A549 (cell line): ENCODE measurements around the gene SLC6A20. TPM values are rescaled to one million over a fixed set of nuclear protein-coding genes. Genes with fewer than 3 reads are reported as not detected.

Experiments
- ATAC-seq, 2 experiments: fragments of 200-7000 bp in 1 of 2; fragments of >200 bp in 1 of 2; cut with Nextera tagmentation in 1 of 2; cut with Tn5 transposase in 1 of 2; 3 replicates each; pipeline versions ENCODE4 v1.8.0 to v1.9.1; 2018 to 2020; ENCODE audit warnings: mild to moderate bottlenecking in 1 of 2, moderate library complexity in 1 of 2
- CTCF ChIA-PET: fragments of 300-600 bp; sonication (Branson Sonifier 250); formaldehyde crosslinking; extraction: SDS; loops from one replicate; lab custom pipeline; 2021; ENCODE audit warnings: antibody characterized with exemption, inconsistent platforms; lab: Yijun Ruan, JAX
- POLR2A ChIA-PET: fragments of 350-600 bp; formaldehyde crosslinking; extraction: SDS; loops from one replicate; lab custom pipeline; 2021; ENCODE audit warnings: antibody characterized with exemption, inconsistent platforms; lab: Yijun Ruan, JAX
- DNase-seq, 2 experiments: peaks; one replicate each; pipeline versions ENCODE4 v3.0.0 to v3.0.0-alpha.2; 2011 to 2016; ENCODE audit warnings: low read depth in 1 of 2, low spot score in 1 of 2
- FAIRE-seq: peaks from 2 replicates; lab custom pipeline; 2011; peaks lifted over from hg19 to GRCh38; lab: Jason Lieb, UNC
- H3K27ac ChIP-seq, 2 experiments: fragments of >200 bp; sonication (Bioruptor Twin); formaldehyde crosslinking; 3 replicates each; pipeline ENCODE4 v1.5.1; 2016 to 2017
- H3K4me1 ChIP-seq: fragments of >200 bp; sonication (Bioruptor Twin); formaldehyde crosslinking; 3 replicates; pipeline ENCODE4 v1.6.1; 2016
- H3K4me2 ChIP-seq: fragments of >200 bp; sonication (Bioruptor Twin); formaldehyde crosslinking; 3 replicates; pipeline ENCODE4 v1.6.1; 2016
- H3K4me3 ChIP-seq: fragments of >200 bp; sonication (Bioruptor Twin); formaldehyde crosslinking; 3 replicates; pipeline ENCODE4 v1.5.1; 2016
- H3K9me3 ChIP-seq: fragments of >200 bp; sonication (Bioruptor Twin); formaldehyde crosslinking; 3 replicates; pipeline ENCODE4 v1.6.1; 2016
- BHLHE40 ChIP-seq: IDR thresholded peaks from 2 replicates; pipeline ENCODE4 v1.6.1; 2012; ENCODE audit warnings: low read depth, low read length, inconsistent platforms
- CBX8 ChIP-seq: fragments of 200-600 bp; sonication (generic); IDR thresholded peaks from 2 replicates; pipeline ENCODE4 v1.6.1; 2016
- CHD2 ChIP-seq: fragments of 150-350 bp; IDR thresholded peaks from 2 replicates; pipeline ENCODE4 v1.6.1; 2014; ENCODE audit warnings: low read length; ENCODE audit not compliant: partially characterized antibody
- CHD4 ChIP-seq: fragments of 200-600 bp; sonication (generic); IDR thresholded peaks from 2 replicates; pipeline ENCODE4 v1.6.1; 2016; ENCODE audit warnings: antibody characterized with exemption, mild to moderate bottlenecking, borderline replicate concordance
- CTCF ChIP-seq: fragments of >200 bp; sonication (Bioruptor Twin); formaldehyde crosslinking; IDR thresholded peaks from 3 replicates; pipeline ENCODE4 v1.5.1; 2016
- EHMT2 ChIP-seq: fragments of 200-600 bp; sonication (generic); IDR thresholded peaks from 2 replicates; pipeline ENCODE4 v1.6.1; 2016; ENCODE audit warnings: antibody characterized with exemption, low read depth, mild to moderate bottlenecking, moderate library complexity
- ESRRA ChIP-seq: fragments of 150-350 bp; IDR thresholded peaks from 2 replicates; pipeline ENCODE4 v1.6.1; 2014; ENCODE audit warnings: mild to moderate bottlenecking, low read length, borderline replicate concordance
- HDAC2 ChIP-seq: fragments of 200-600 bp; sonication (generic); IDR thresholded peaks from 2 replicates; pipeline ENCODE4 v1.6.1; 2016
- HES2 ChIP-seq: fragments of >200 bp; sonication (Bioruptor Twin); formaldehyde crosslinking; IDR thresholded peaks from 2 replicates; pipeline ENCODE4 v1.6.1; 2016
- HOXA7 ChIP-seq: fragments of 250-450 bp; sonication (Bioruptor Pico); IDR thresholded peaks from 2 replicates; pipeline ENCODE4 v1.5.0; 2020; ENCODE audit warnings: mild to moderate bottlenecking, moderate library complexity
- HOXB5 ChIP-seq: fragments of 250-450 bp; sonication (Bioruptor Pico); IDR thresholded peaks from 2 replicates; pipeline ENCODE4 v1.5.0; 2020; ENCODE audit warnings: mild to moderate bottlenecking, moderate library complexity
- JUN ChIP-seq, 2 experiments: fragments of >200 bp; sonication (Bioruptor Twin); formaldehyde crosslinking; IDR thresholded peaks; 2 replicates in 1 of 2; 3 replicates in 1 of 2; pipeline ENCODE4 v1.6.1; 2016 to 2017
- JUNB ChIP-seq: fragments of >200 bp; sonication (Bioruptor Twin); formaldehyde crosslinking; IDR thresholded peaks from 2 replicates; pipeline ENCODE4 v1.6.1; 2016
- KDM1A ChIP-seq: fragments of 200-600 bp; sonication (generic); IDR thresholded peaks from 2 replicates; pipeline ENCODE4 v1.6.1; 2016; ENCODE audit warnings: low read depth, mild to moderate bottlenecking
- KDM5A ChIP-seq: fragments of 200-600 bp; sonication (generic); IDR thresholded peaks from 2 replicates; pipeline ENCODE4 v1.6.1; 2016; ENCODE audit warnings: antibody characterized with exemption, mild to moderate bottlenecking
- MAFK ChIP-seq: fragments of 450-650 bp; IDR thresholded peaks from 2 replicates; pipeline ENCODE4 v1.6.1; 2014; ENCODE audit not compliant: partially characterized antibody
- NPAS2 ChIP-seq: fragments of 250-450 bp; sonication (Bioruptor Pico); IDR thresholded peaks from 2 replicates; pipeline ENCODE4 v1.8.0; 2022; ENCODE audit warnings: mild to moderate bottlenecking, moderate library complexity, borderline replicate concordance
- NR3C1 ChIP-seq: fragments of >200 bp; sonication (Bioruptor Twin); formaldehyde crosslinking; IDR thresholded peaks from 3 replicates; pipeline ENCODE4 v1.6.1; 2017
- PBX3 ChIP-seq: IDR thresholded peaks from 2 replicates; pipeline ENCODE4 v1.6.1; 2012
- POLR2AphosphoS2 ChIP-seq: conservative IDR thresholded peaks from 2 replicates; pipeline ENCODE4 v1.6.1; 2012; ENCODE audit warnings: low read length, improper control_type of control experiment, inconsistent platforms
- RAD21 ChIP-seq, 2 experiments: fragments of >200 bp in 1 of 2; sonication (Bioruptor Twin) in 1 of 2; formaldehyde crosslinking in 1 of 2; IDR thresholded peaks in 1 of 2; conservative IDR thresholded peaks in 1 of 2; 2 replicates in 1 of 2; 3 replicates in 1 of 2; pipeline ENCODE4 v1.6.1; 2012 to 2018; ENCODE audit warnings: inconsistent platforms in 1 of 2
- RCOR1 ChIP-seq: fragments of 150-350 bp; IDR thresholded peaks from 2 replicates; pipeline ENCODE4 v1.6.1; 2014; ENCODE audit warnings: antibody characterized with exemption, low read length, low read depth
- USF2 ChIP-seq: fragments of 450-650 bp; IDR thresholded peaks from 2 replicates; pipeline ENCODE4 v1.6.1; 2014; ENCODE audit warnings: antibody characterized with exemption
- ZC3H11A ChIP-seq: fragments of 450-650 bp; IDR thresholded peaks from 2 replicates; pipeline ENCODE4 v1.6.1; 2014; ENCODE audit warnings: antibody characterized with exemption, mild to moderate bottlenecking
- ZNF302 ChIP-seq: fragments of 250-450 bp; sonication (Bioruptor Pico); IDR thresholded peaks from 2 replicates; pipeline ENCODE4 v1.9.0; 2021; ENCODE audit warnings: inconsistent platforms, mild to moderate bottlenecking, moderate library complexity
- WGBS: methylation state at CpG from one replicate; pipeline ENCODE4 v1.1.6; 2017; ENCODE audit errors: missing lambda C conversion rate; 5-methylcytosine and 5-hydroxymethylcytosine counted together
- polyA plus RNA-seq, 4 experiments: library from polyadenylated mRNA; depleted of rRNA in 3 of 4; stranded (reverse); fragments of >200 nt; fragmentation: RNase III in 1 of 4; extraction: RNeasy Plus Mini Kit Qiagen cat#74134 plus additional on column Dnase treatment in 1 of 4; gene quantifications; 2 replicates in 3 of 4; 3 replicates in 1 of 4; pipeline ENCODE4 v1.2.3, GENCODE V29; 2011 to 2017

SLC6A20 gene
- polyA plus RNA-seq, 2 of the 4 experiments (the other 2 are of a cell fraction), result not detected

GRCh38 chr3:45742461-45743089 lies 53.8 kb downstream of the SLC6A20 start:
- no peak for DNase-seq
- H3K27ac ChIP-seq, result no peak overlapping the region
- H3K4me1 ChIP-seq, result no peaks in the 10 kb centered on the region
- no peak for FAIRE-seq
- no peak overlapping the region for H3K4me2 ChIP-seq
- no peaks in the 10 kb centered on the region for H3K9me3 ChIP-seq
- no peak for ATAC-seq
- no peak overlapping the region for H3K4me3 ChIP-seq
- CTCF ChIA-PET, result interaction anchor here (1.0 kb wide), 2 partner anchors 12 to 186 kb away, joined by 3 read pairs; no protein-coding TSS in a partner anchor
- TF ChIP-seq ESRRA (no peak), CHD2 (no peak), NR3C1 (no peak), PBX3 (no peak)
- WGBS, result 97% methylated on average over 4 of the region's 4 CpGs
- POLR2A ChIA-PET, result no interaction called here

- DNase-seq (no peak), FAIRE-seq (no peak), ATAC-seq (no peak)
- TF ChIP-seq HDAC2, result no peak
- TF ChIP-seq HOXB5 (CRISPR knock-in tag), result no peak
- no peak for TF ChIP-seq ZC3H11A
- TF ChIP-seq CTCF, result no peak
- no peak for TF ChIP-seq USF2
- TF ChIP-seq RAD21 (conservative IDR thresholded peaks at IDR 0.05 in 1 of 2, IDR thresholded peaks at IDR 0.05 in 1 of 2), result no peak
- TF ChIP-seq HES2, result no peak
- TF ChIP-seq BHLHE40, result no peak
- TF ChIP-seq RCOR1, result no peak
- WGBS, result 89% methylated on average over 6 of the region's 6 CpGs
- Histone ChIP-seq H3K4me3 (no peak overlapping the region), H3K27ac (no peak overlapping the region), H3K4me2 (no peak overlapping the region), H3K9me3 (no peaks in the 10 kb centered on the region), H3K4me1 (no peaks in the 10 kb centered on the region)
- ChIA-PET POLR2A (no interaction called here), CTCF (interaction anchor here (1.0 kb wide), 1 partner anchor 11 kb away, joined by 3 read pairs; no protein-coding TSS in a partner anchor)
Observed at GRCh38 chr3:45741742-45742460, 54.4 kb downstream of the SLC6A20 start.

GRCh38 chr3:45741247-45741646 lies 55.1 kb downstream of the SLC6A20 start:
- CTCF ChIA-PET, result no interaction called here
- H3K4me1 ChIP-seq, result no peaks in the 10 kb centered on the region

GRCh38 chr3:45739991-45740390 lies 56.3 kb downstream of the SLC6A20 start:
- DNase-seq, result no peak
- no peak overlapping the region for H3K4me3 ChIP-seq
- ChIA-PET CTCF (no interaction called here), POLR2A (no interaction called here)
- no peaks in the 10 kb centered on the region for H3K4me1 ChIP-seq
- ATAC-seq, result no peak
- H3K27ac ChIP-seq, result no peak overlapping the region
- no peaks in the 10 kb centered on the region for H3K9me3 ChIP-seq
- WGBS, result 91% methylated on average over 2 of the region's 2 CpGs
- no peak overlapping the region for H3K4me2 ChIP-seq
- no peak for FAIRE-seq
- TF ChIP-seq NPAS2 (CRISPR knock-in tag) (no peak), JUN (IDR thresholded peaks at IDR 0.05) (no peak), JUNB (no peak), MAFK (no peak), ZC3H11A (no peak), POLR2AphosphoS2 (no peak), ZNF302 (CRISPR knock-in tag) (no peak), PBX3 (no peak), EHMT2 (no peak), KDM5A (no peak), CHD4 (no peak), HOXA7 (no peak), CBX8 (no peak)

More at GRCh38 chr3:45741247-45741646, 55.1 kb downstream of the SLC6A20 start:
- POLR2A ChIA-PET, result no interaction called here
- Histone ChIP-seq H3K9me3 (no peaks in the 10 kb centered on the region), H3K4me3 (no peak overlapping the region), H3K27ac (no peak overlapping the region), H3K4me2 (no peak overlapping the region)
- no peak for TF ChIP-seq KDM1A
- peak; percentile 43 for TF ChIP-seq MAFK
- ATAC-seq (no peak), DNase-seq (no peak), FAIRE-seq (no peak)
